ENCODE measurements around the gene CDKN2D.
"Not testable (repeated sequence)": the region's sequence is repeated elsewhere in the genome, so short reads cannot be mapped to it uniquely, and the experiment has no call there.

Gene CDKN2D

DNA sequence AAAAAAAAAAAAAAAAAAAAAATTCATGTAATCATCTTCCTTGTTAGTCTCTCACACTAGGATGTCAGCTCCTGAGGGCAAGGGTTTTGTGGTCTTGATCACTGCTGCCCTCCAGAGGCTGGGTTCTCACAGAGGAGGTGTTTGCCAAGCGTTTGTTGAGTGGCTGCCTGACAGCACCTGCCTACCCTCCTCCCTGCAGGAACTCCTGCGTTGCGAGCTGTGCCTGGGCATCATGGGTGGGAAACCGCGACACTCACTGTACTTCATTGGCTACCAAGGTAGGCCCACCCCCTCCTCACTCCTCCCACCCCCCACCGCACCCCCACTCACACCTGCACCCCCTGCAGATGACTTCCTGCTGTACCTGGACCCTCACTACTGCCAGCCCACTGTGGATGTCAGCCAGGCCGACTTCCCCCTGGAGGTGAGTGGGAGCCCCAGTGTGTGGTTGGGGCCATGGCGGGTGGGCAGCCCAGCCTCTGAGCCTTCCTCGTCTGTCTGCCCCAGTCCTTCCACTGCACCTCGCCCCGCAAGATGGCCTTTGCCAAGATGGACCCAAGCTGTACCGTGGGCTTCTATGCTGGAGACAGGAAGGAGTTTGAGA lies 17.0 kb downstream of the CDKN2D start:
- no peak for DNase-seq (ENCODE audit: low read depth)

DNA sequence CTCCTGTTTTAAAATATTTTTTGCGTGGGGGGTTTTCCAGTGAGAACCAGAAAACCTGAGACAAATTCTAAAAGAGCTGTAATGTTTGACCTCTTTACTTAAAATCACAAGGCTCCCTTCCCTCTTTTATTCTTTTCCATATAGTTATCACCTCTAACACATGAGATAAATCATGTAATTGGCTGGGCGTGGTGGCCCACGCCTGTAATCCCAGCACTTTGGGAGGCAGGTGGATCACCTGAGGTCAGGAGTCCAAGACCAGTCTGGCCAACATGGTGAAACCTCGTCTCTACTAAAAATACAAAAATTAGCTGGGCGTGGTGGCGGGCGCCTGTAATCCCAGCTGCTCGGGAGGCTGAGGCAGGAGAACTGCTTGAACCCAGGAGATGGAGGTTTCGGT lies 17.8 kb downstream of the CDKN2D start:
- not testable (repeated sequence) for DNase-seq (ENCODE audit: low read depth)

DNA sequence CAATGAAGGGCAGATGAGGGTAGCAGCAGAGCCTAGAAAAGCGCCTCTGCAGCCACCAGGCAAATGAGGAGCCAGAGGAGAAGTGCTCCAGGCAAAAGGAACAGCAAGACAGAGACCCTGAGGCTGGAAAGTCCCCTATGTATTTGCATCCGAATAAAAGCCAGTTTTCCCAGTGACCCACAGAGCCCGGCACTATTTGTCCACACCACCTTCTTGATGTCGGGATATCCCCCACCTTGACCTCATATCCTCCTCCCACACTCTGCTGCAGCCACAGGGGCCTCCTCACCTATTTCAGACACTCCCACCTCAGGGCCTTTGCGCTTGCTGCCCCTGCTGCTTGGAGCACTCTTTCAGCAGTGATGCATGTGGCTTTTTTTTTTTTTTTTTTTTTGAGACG lies 18.4 kb downstream of the CDKN2D start:
- no peak for DNase-seq (ENCODE audit: low read depth)

- no peak for DNase-seq (ENCODE audit: low read depth)
Observed at GRCh38 chr19:10549733-10550132, 19.0 kb downstream of the CDKN2D start.

DNA sequence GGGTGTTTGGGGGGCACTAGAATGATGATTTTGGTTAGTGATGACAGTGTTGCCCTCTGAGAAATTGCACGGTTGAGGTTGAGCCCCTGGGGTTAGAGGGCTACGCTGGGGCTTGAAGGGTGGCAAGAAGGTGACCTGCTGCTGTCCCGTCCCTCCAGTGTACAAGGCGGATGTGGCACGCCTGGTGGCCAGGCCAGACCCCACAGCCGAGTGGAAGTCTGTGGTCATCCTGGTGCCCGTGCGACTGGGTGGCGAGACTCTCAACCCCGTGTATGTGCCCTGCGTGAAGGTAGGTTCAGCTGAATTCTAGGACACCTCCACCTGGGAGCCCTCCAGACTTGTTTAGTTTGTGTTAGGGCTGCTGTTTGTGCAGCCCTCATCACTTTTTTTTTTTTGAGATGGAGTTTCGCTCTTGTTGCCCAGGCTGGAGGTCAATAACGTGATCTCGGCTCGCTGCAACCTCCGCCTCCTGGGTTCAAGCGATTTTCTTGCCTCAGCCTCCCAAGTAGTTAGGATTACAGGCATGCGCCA lies 20.0 kb downstream of the CDKN2D start:
- no peak for DNase-seq (ENCODE audit: low read depth)

GRCh38 chr19:10546817-10547216 lies 22.0 kb downstream of the CDKN2D start:
- DNase-seq (ENCODE audit: low read depth) = no peak

- DNase-seq (ENCODE audit: low read depth) = no peak
Observed at GRCh38 chr19:10544753-10545251, 24.0 kb downstream of the CDKN2D start.

- DNase-seq (ENCODE audit: low read depth) = no peak
Observed at GRCh38 chr19:10544242-10544752, 24.5 kb downstream of the CDKN2D start.

- no peak for DNase-seq (ENCODE audit: low read depth)
Observed at GRCh38 chr19:10543420-10544241, 25.1 kb downstream of the CDKN2D start, which contains the start of gene ATG4D. ATG4D (plus strand) TSS chr19:10543904; CDS start chr19:10544091, 187 bp downstream.

- DNase-seq (ENCODE audit: low read depth) = no peak
Observed at GRCh38 chr19:10543059-10543419, 25.7 kb downstream of the CDKN2D start.

GRCh38 chr19:10539016-10539415 lies 29.8 kb downstream of the CDKN2D start:
- not testable (repeated sequence) for DNase-seq (ENCODE audit: low read depth)

GRCh38 chr19:10538204-10538983 lies 30.4 kb downstream of the CDKN2D start:
- no peak for DNase-seq (ENCODE audit: low read depth)

DNA sequence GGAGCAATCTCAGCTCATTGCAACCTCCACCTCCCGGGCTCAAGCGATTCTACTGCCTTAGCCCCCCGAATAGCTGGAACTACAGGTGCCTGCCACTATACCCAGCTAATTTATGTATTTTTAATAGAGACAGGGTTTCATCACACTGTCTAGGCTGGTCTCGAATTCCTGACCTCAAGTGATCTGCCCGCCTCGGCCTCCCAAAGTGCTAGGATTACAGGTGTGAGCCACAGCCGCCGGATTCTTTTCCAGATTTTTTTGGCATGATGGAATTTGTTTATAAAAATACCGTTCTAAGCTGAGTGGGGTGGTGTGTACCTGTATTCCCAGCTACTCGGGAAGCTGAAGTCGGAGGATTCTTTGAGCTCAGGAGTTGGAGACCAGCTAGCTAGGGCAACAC lies 31.1 kb downstream of the CDKN2D start:
- no peak for DNase-seq (ENCODE audit: low read depth)

GRCh38 chr19:10535613-10536012 lies 33.2 kb downstream of the CDKN2D start:
- no peak for DNase-seq (ENCODE audit: low read depth)

DNA sequence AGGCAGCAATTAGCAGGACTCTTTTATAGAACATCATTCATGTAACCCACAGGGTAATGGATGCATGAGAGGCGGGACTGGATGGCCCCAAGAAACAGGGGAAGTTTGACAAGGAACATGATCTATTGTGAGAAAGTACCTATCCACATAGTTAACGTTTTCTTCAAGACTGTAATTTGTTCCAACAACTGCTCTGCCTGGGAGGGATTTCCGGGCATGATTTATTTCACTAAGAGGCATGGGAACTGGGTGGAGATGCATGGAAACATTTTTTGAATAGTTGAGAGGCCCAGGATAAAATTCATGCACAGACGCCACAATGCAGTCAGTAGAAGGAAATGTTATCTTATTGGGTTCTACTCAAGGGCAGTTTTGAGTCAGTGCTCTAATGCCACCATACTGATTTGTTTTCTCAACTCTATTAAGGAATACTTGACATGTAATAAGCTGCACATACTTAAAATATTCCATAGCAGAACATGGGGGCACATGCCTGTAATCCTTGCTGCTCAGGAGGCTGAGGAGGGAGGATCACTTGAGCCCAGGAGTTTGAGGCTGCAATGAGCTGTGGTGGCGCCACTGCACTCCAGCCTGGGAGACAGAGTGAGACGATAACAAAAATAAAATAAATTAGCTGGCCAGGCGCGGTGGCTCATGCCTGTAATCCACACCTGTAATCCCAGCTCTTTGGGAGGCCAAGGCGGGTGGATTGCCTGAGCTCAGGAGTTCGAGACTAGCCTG lies 35.0 kb downstream of the CDKN2D start:
- DNase-seq (ENCODE audit: low read depth) = no peak

DNA sequence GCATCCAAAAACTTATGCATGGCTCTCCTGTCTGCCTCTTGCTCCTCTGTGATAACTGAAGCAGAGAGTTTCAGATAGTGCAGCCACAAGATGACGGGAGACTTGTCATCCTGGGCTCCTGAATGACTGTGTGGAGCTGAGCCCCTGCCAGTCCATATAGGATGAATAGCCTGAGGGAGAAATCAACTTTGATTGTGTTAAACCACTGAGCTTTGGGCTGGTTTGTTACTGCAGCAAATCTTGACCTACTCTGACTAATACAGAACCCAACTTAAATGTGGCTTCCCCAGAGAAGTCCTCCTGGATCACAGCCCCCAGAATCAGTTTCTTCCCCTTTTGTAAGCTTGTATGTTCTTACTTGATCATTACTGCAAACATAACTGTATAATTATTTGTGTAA lies 36.3 kb downstream of the CDKN2D start:
- DNase-seq (ENCODE audit: low read depth) = no peak

DNA sequence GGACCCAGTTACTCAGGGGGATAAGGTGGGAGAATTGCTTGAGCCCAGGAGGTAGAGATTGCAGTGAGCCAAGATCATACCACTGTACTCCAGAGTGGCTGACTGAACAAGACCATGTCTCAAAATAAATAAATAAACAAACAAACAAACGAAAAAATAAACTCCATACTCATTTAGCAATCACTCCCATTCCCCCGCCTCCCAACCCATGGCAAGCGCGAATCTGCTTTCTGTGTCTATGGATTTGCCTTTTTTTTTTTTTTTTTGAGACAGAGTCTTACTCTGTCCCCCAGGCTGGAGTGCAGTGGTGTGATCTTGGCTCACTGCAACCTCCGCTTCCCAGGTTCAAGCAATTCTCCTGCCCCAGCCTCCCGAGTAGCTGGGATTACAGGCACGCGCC lies 41.9 kb downstream of the CDKN2D start:
- DNase-seq (ENCODE audit: low read depth) = not testable (repeated sequence)

- no peak for DNase-seq (ENCODE audit: low read depth)
Observed at GRCh38 chr19:10525636-10526035, 43.1 kb downstream of the CDKN2D start.

DNA sequence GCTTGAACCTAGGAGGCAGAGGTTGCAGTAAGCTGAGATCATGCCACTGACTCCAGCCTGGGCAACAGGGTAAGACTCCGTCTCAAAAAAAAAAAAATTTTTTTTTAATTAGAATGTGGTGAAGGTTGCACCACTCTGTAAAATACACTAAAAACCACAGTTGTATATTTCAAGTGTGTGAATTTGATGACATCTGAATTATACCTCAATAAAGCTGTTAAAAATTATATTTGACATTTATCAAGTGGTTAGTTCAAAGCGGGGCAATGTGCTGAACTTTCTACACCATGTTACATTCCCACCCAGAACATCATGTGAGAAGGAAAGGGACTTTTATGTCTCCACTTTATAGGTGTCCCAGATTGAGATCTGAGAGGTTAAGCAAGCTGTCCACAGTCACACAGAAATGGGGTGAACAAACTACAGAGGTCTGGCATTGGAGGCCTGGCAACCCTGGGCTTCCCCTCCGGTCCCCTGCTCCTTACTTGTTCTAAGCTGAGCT lies 45.6 kb downstream of the CDKN2D start:
- no peak for DNase-seq (ENCODE audit: low read depth)

DNA sequence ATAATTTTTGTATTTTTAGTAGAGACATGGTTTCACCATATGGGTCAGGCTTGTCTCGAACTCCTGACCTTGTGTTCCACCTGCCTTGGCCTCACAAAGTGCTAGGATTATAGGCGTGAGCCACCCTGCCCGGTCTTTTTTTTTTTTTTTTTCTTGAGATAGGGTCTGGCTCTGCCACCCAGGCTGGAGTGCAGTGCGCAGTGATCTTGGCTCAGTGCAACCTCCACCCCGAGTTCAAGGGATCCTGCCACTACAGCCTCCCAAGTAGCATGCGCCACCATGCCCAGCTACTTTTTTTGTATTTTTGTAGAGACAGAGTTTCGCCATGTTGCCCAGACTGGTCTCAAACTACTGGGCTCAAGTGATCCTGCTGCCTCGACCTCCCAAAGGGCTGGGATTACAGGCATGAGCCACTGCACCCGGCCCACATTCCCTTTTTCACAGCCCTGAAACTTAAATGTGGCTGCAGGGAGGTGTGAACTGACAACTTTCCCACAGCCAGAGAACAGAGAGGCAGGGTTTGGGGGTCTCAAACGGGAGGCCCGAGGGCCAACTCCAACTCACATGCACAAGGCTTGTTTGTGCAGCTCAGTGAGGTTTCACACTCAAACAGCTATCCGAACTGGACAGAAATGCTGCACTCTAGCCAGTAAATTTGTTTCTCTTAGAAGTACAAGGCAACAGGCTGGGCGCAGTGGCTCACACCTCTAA lies 47.2 kb downstream of the CDKN2D start:
- no peak for DNase-seq (ENCODE audit: low read depth)
